GM06990 (cell line): Measurements from ENCODE around the gene GALNT14.

Experiments used
- DNase-seq: peaks from one replicate; pipeline ENCODE4 v3.0.0-alpha.2; 2011; ENCODE audit not compliant: insufficient read length; ENCODE audit errors: extremely low read depth
- H3K27me3 ChIP-seq: replicated peaks from 2 replicates; pipeline ENCODE4 v1.6.0; 2011; ENCODE audit warnings: low read length; ENCODE audit not compliant: control insufficient read depth, insufficient read depth
- H3K36me3 ChIP-seq: 2 replicates; pipeline ENCODE4 v1.5.1; 2011; ENCODE audit warnings: low read length; ENCODE audit not compliant: control insufficient read depth, insufficient read depth
- H3K4me3 ChIP-seq: replicated peaks from 2 replicates; pipeline ENCODE4 v1.5.1; 2011; ENCODE audit warnings: low read depth, mild to moderate bottlenecking, control low read depth, low read length
- CTCF ChIP-seq: IDR thresholded peaks from 2 replicates; pipeline ENCODE4 v1.5.1; 2011; ENCODE audit warnings: low read length, control low read depth, mild to moderate bottlenecking, inconsistent platforms; ENCODE audit not compliant: insufficient read depth, poor library complexity, severe bottlenecking

Gene GALNT14

DNA sequence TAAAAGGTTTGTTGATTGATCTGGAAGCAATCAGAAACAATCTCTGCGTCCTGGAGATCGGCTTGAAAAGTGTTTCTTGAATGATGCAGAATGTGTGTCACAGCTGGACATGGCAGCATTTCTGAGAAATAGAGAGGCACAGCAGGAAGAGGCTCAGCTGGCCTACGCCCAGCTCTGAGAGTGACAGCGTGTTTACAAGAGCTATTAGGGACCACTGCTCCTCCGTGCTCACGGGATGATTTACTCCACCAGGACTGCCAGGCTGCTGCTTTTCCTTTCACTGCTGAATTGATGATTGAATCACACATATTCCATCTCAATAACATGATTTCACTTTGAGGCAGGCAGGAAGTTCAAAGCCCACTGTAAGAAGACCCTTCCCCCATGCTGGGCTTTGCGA lies 62.8 kb downstream of the GALNT14 start:
- H3K4me3 ChIP-seq, result no peak overlapping the region
- TF ChIP-seq CTCF, result no peak
- peaks cover 2% of the 10 kb centered on the region for H3K27me3 ChIP-seq
- DNase-seq, result no peak
- H3K36me3 ChIP-seq, result no peaks in the 10 kb centered on the region

DNA sequence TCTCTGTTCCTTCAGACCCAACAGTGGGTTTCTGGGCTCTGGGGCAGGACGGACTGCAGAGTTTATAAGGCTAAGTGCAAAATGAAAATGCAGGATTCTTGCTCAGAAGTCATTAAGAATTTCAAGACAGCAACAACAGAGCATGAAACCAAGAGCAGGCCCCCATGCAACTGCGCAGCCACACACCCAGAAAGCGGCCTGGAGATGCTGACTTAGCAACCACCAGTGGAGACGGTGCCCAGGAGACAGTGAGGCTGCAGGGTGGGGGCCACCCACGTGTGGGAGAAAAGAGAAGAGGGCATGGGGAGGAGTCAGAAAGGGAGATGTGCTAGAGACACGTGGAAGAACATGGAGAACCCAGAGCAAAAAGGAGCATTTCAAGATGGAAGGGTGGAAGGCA lies 66.5 kb downstream of the GALNT14 start:
- no peak overlapping the region for H3K4me3 ChIP-seq
- no peaks in the 10 kb centered on the region for H3K36me3 ChIP-seq
- peaks cover 2% of the 10 kb centered on the region; the same call in 1 of the 2 replicates for H3K27me3 ChIP-seq
- DNase-seq, result no peak
- no peak for TF ChIP-seq CTCF

DNA sequence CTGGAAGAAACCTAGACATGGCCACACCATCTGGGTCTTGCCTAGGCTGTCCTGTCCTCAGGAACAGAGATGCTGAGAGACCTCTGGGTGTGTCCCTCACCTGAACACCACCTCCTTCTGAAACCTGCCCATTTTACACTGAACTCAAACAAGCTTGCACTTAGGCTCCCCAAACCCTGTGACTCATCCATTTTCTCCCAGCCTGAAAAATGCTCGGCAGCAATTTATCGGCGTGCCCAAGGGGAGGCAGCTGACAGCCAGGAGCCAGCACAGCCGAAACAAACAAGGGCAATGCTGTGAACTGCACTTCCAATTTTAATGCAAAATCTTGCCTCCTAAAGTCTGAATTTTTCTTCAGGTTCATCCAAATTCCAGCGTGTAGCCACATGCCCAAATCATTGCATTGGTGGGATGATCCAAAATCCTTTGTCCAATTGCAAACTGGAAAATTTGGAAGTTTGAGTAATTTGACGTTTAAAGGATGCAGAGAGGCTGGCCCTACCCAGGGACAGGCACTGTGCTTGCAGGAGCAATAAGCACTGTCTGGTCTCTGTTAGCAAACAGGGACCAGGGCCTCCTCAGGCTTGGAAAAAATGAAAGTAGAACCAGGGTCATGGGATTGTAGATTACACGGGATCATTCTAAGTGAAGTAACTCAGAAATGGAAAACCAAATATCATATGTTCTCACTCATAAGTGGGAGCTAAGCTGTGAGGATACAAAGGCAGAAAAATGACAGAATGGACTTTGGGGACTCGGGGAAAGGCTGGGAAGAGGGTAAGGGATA lies 67.7 kb downstream of the GALNT14 start:
- no peak for DNase-seq
- no peak for TF ChIP-seq CTCF
- H3K36me3 ChIP-seq, result no peaks in the 10 kb centered on the region
- peaks cover 2% of the 10 kb centered on the region; the same call in 1 of the 2 replicates for H3K27me3 ChIP-seq
- no peak overlapping the region for H3K4me3 ChIP-seq

GRCh38 chr2:31069643-31070325 lies 68.5 kb downstream of the GALNT14 start:
- Histone ChIP-seq H3K36me3 (no peaks in the 10 kb centered on the region), H3K4me3 (no peak overlapping the region), H3K27me3 (no peaks in the 10 kb centered on the region; the same call in 1 of the 2 replicates)
- no peak for DNase-seq
- no peak for TF ChIP-seq CTCF

DNA sequence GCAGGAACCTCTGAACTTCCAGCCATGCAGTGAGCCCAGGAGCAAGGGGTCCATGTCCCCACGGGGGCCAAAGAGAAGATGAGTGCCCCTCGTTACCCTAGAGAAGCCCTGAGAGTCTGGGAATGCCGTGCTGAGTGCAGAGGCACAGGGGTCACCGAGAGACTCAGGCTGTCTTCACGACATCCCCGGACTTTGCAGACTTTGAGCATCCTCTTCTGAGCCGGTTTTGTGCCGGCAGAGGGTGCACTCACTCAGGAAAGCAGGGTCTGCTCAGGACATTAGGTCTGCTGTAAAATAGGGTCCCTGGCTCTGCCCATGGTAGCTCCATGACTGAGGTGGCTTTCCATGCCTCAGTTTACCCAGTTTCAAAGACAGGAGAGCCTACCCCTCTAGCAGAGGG lies 71.0 kb downstream of the GALNT14 start:
- Histone ChIP-seq H3K27me3 (no peaks in the 10 kb centered on the region; the same call in 1 of the 2 replicates), H3K4me3 (no peak overlapping the region), H3K36me3 (no peaks in the 10 kb centered on the region)
- no peak for DNase-seq
- no peak for TF ChIP-seq CTCF
